PFSK-1 (cell line): Measurements from ENCODE around the gene GTF2H3.

ENCODE experiments used
- FOXP2 ChIP-seq: optimal IDR thresholded peaks from 2 replicates; pipeline ENCODE3; 2011; ENCODE audit warnings: borderline replicate concordance, control low read depth, inconsistent platforms; ENCODE audit not compliant: insufficient read depth; ENCODE audit errors: extremely low read length, extremely low read depth
- POLR2AphosphoS5 ChIP-seq: IDR thresholded peaks from 2 replicates; pipeline ENCODE4 v1.6.1; 2012; ENCODE audit warnings: low read depth, mild to moderate bottlenecking, control low read depth, low read length, moderate library complexity
- SIN3A ChIP-seq: IDR thresholded peaks from 2 replicates; pipeline ENCODE4 v1.6.1; 2012; ENCODE audit warnings: mild to moderate bottlenecking, low read length, moderate library complexity, borderline replicate concordance; ENCODE audit not compliant: insufficient read depth
- TF ChIP-seq, protein P1 (sequence below), 2 experiments: IDR thresholded peaks; 2 replicates each; pipeline versions ENCODE4 v1.6.1 to v1.8.0; 2011 to 2012; ENCODE audit warnings: low read depth in 2 of 2, low read length in 2 of 2, control low read depth in 1 of 2, inconsistent platforms in 1 of 2, mild to moderate bottlenecking in 1 of 2, moderate library complexity in 1 of 2; ENCODE audit not compliant: insufficient read depth in 1 of 2

DNA sequence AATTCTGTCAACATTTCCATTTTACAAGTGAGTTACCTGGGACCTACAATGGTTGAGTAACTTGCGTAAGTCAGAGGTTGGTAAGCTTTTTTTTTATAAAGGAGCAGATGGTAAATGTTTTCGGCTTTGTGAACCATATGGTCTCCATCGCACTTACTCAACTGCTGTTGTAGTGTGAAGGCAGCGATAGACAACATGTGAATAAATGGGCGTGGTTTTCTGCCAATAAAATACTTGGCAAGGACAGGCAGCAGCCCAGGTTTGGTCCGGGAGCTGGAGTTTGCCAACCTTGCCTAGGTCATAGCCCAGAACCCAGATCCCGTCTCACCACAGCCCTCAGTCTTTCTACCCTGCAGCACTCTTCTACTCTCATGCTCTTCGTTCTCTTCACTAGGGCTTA lies 25.4 kb upstream of the GTF2H3 start:
- TF ChIP-seq POLR2AphosphoS5, result no peak
- TF ChIP-seq FOXP2, result no peak
- no peak for TF ChIP-seq SIN3A
- TF ChIP-seq, protein P1, sequence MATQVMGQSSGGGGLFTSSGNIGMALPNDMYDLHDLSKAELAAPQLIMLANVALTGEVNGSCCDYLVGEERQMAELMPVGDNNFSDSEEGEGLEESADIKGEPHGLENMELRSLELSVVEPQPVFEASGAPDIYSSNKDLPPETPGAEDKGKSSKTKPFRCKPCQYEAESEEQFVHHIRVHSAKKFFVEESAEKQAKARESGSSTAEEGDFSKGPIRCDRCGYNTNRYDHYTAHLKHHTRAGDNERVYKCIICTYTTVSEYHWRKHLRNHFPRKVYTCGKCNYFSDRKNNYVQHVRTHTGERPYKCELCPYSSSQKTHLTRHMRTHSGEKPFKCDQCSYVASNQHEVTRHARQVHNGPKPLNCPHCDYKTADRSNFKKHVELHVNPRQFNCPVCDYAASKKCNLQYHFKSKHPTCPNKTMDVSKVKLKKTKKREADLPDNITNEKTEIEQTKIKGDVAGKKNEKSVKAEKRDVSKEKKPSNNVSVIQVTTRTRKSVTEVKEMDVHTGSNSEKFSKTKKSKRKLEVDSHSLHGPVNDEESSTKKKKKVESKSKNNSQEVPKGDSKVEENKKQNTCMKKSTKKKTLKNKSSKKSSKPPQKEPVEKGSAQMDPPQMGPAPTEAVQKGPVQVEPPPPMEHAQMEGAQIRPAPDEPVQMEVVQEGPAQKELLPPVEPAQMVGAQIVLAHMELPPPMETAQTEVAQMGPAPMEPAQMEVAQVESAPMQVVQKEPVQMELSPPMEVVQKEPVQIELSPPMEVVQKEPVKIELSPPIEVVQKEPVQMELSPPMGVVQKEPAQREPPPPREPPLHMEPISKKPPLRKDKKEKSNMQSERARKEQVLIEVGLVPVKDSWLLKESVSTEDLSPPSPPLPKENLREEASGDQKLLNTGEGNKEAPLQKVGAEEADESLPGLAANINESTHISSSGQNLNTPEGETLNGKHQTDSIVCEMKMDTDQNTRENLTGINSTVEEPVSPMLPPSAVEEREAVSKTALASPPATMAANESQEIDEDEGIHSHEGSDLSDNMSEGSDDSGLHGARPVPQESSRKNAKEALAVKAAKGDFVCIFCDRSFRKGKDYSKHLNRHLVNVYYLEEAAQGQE (IDR thresholded peaks at IDR 0.05; ENCODE audit: insufficient read depth in 1 of 2, low read depth in 2 of 2, low read length in 2 of 2), result no peak
